Measurements from ENCODE around the gene ZNF672.
"Not testable (repeated sequence)": the region's sequence is repeated elsewhere in the genome, so short reads cannot be mapped to it uniquely, and the experiment has no call there.

ZNF672 gene

GRCh38 chr1:248884632-248885295 lies 46.7 kb downstream of the ZNF672 start:
- no peak for TF ChIP-seq CTCF (IDR thresholded peaks at IDR 0.05; ENCODE audit: low read depth, low read length, missing control alignments)
- no peak overlapping the region for H3K4me3 ChIP-seq (ENCODE audit: low read depth, low read length)
- in situ Hi-C loops (cut with HindIII; ENCODE audit: low sequenced_read_pairs) = no loop called here
- DNase-seq (ENCODE audit: low read depth) = no peak

- DNase-seq (ENCODE audit: low read depth) = no peak
- in situ Hi-C loops (cut with HindIII; ENCODE audit: low sequenced_read_pairs) = no loop called here
- TF ChIP-seq CTCF (IDR thresholded peaks at IDR 0.05; ENCODE audit: low read depth, low read length, missing control alignments) = no peak
- no peak overlapping the region for H3K4me3 ChIP-seq (ENCODE audit: low read depth, low read length)
Observed at GRCh38 chr1:248885646-248886045, 47.6 kb downstream of the ZNF672 start.

GRCh38 chr1:248886237-248886895 lies 48.3 kb downstream of the ZNF672 start:
- peak; percentile 31 for DNase-seq (ENCODE audit: low read depth)
- in situ Hi-C loops (cut with HindIII; ENCODE audit: low sequenced_read_pairs) = no loop called here
- H3K4me3 ChIP-seq (ENCODE audit: low read depth, low read length) = no peak overlapping the region
- no peak for TF ChIP-seq CTCF (IDR thresholded peaks at IDR 0.05; ENCODE audit: low read depth, low read length, missing control alignments)

- H3K4me3 ChIP-seq (ENCODE audit: low read depth, low read length); DNase-seq (ENCODE audit: low read depth); in situ Hi-C loops (cut with HindIII; ENCODE audit: low sequenced_read_pairs): not testable (repeated sequence)
Observed at GRCh38 chr1:248889914-248890243, 51.9 kb downstream of the ZNF672 start.

- no peak for TF ChIP-seq CTCF (IDR thresholded peaks at IDR 0.05; ENCODE audit: low read depth, low read length, missing control alignments)
- H3K4me3 ChIP-seq (ENCODE audit: low read depth, low read length) = no peak overlapping the region
- DNase-seq (ENCODE audit: low read depth) = no peak
- in situ Hi-C loops (cut with HindIII; ENCODE audit: low sequenced_read_pairs) = no loop called here
Observed at GRCh38 chr1:248890549-248891498, 52.8 kb downstream of the ZNF672 start.

- H3K4me3 ChIP-seq (ENCODE audit: low read depth, low read length) = no peak overlapping the region
- in situ Hi-C loops (cut with HindIII; ENCODE audit: low sequenced_read_pairs) = no loop called here
- DNase-seq (ENCODE audit: low read depth) = no peak
- no peak for TF ChIP-seq CTCF (IDR thresholded peaks at IDR 0.05; ENCODE audit: low read depth, low read length, missing control alignments)
Observed at GRCh38 chr1:248891758-248892157, 53.7 kb downstream of the ZNF672 start.
